ENCODE measurements around the gene SHLD3. TPM values are rescaled to one million over a fixed set of nuclear protein-coding genes. Genes with fewer than 3 reads are reported as not detected.
"Not testable (repeated sequence)": the region's sequence is repeated elsewhere in the genome, so short reads cannot be mapped to it uniquely, and the experiment has no call there.

SHLD3 gene
- 2.1 and 2.7 TPM in 2 replicates for total RNA-seq (2014; rRNA removed)
- polyA plus RNA-seq (2012), result 0.80 TPM

DNA sequence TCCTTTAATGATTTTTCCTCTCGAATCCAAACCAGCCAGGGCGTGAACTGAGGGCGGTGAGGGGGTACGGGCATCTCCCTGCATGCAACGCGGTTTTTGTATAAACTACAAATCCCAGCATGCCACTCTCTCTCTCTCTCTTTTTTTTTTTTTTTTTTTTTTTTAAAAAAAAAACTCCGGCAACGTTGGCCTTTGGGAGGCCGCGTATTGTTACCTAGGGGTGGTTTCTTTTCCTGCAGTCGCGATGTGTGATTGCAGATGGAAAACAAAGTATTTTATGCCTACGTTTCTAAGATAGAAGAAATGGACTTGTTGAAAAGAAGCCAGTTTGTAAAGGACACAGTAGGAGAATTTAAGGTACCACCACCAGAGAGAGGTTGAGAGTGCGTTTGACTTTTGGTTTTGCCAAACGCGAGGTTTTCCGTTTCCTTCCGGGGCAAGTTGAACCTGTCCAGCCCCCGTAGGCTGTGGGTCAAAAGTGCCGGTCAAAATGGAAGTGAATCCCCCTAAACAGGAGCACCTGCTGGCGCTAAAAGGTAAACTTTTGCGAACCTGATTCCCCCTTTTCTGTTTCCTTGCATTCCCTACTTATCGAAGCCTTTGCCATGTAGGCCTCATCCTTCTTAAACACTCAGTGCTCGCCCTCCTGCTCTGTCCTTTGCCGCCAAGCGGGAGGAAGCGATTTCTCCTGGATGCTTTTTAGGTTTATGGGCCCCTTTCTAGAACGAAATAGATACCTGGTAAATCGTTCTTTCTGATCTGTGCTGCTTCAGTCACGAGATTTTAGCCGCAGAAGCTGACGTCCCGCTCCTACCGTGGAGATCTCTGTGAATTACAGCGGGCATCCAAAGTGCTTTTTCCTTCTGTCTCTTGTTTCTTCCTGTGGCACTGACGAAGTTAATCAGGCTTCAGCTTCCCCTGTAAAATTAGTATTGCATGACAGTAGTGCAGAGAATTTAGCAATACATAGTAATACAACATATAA, at the start of gene SHLD3, which contains the start of gene TRAPPC13:
Gene SHLD3 (plus strand): TSS at position 457 of the 985 bp plus-strand sequence. CDS start 4,561 bp downstream, outside the sequence.
Gene TRAPPC13 (plus strand): TSS at position 457 of the 985 bp plus-strand sequence. CDS start 34 bp downstream, at position 491.
- peak; percentile 85 for DNase-seq (ENCODE audit: low read depth)

- DNase-seq (ENCODE audit: low read depth), result no peak
Measured at GRCh38 chr5:65577141-65577540, 47.7 kb upstream of the SHLD3 start.

DNA sequence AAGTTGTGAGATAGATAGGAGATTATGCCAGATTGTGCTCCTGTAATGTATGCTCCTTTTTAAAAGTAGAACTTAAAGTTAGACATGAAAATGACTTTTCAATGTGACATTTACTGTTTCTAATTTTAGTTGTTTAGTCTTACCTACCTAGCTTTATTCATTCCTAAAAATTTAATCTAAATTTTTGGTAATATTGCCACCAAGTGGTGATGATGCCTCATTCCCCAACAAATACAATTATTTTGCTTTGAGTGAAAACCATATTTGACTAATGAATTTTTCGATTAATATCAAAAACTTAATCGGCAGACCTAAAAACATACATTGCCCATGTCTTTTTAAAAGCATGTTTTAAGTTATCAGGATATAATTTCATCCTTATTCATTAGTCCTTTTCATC, 36.1 kb upstream of the SHLD3 start:
- peak; percentile 0 for DNase-seq (ENCODE audit: low read depth)

DNA sequence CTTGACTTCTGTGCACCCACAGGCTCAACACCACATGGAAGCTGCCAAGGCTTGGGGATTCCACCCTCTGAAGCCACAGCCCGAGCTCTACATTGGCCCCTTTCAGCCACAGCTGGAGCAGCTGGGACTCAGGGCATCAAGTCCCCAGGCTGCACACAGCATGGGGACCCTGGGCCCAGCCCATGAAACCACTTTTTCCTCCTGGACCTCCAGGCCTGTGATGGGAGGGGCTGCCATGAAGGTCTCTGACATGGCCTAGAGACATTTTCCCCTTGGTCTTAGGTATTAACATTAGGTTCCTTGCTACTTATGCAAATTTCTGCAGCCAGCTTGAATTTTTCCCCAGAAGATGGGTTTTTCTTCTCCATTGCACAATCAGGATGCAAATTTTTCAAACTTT, 23.1 kb upstream of the SHLD3 start:
- not testable (repeated sequence) for DNase-seq (ENCODE audit: low read depth)

DNA sequence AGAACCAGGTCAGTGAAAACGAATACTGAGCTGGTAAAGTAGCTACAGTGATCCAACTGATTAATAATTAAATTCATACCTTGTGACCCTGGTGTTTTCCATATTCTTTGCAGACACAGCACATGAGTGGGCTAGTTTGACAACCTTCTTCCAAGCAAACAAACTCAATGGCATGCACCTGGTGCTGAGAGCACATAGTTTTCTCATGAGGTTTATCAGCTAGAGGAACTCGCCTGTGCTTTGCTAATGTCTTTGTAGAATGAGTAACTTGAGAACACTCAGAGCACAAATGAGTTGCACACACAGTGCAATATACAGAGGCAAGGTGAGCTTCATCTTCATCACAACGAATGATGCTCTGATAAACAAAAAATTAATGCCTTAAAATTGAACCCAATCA, 13.3 kb upstream of the SHLD3 start:
- DNase-seq (ENCODE audit: low read depth), result no peak

DNA sequence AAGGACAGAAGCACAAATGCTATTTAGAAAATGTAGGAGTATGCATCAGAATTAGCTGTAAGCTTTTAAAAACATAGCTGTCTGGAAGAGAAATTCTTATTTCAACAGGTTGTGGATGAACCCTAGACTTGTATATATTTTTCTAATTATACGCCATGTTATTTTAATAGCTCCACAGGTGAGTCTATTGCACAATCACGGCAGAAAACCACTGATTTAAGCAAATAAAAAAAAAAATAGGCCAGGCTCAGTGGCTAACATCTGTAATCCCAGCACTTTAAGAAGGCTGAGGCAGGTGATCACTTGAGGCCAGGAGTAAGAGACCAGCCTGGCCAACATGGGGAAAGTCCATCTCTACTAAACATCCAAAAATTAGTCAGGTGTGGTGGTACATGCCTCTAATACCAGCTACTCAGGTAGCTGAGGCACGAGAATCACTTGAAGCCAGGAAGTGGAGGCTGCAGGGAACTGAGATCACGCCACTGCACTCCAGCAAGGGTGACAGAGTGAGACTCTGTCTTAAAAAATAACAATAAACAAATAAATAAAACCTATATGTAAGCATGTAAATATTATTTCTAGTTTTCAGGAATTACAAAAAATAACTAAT, 12.4 kb upstream of the SHLD3 start:
- DNase-seq (ENCODE audit: low read depth), result no peak

GRCh38 chr5:65620021-65620420, 4.8 kb upstream of the SHLD3 start:
- no peak for DNase-seq (ENCODE audit: low read depth)

DNA sequence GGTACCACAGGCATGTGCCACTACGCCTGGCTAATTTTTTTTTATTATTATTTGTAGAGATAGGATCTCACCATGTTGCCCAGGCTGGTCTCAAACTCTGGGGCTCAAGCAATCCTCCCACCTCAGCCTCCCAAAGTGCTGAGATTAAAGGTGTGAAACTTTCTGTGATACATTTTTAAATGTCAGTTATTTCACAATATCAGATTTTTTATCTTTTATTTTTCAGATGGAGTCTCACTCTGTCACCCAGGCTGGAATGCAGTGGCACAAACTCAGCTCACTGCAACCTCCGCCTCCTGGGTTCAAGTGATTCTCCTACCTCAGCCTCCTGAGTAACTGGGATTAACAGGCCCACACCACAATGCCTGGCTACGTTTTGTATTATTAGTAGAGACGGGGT, 2.9 kb upstream of the SHLD3 start:
- DNase-seq (ENCODE audit: low read depth), result not testable (repeated sequence)

GRCh38 chr5:65623482-65623881, 1.3 kb upstream of the SHLD3 start:
- DNase-seq (ENCODE audit: low read depth), result no peak

DNA sequence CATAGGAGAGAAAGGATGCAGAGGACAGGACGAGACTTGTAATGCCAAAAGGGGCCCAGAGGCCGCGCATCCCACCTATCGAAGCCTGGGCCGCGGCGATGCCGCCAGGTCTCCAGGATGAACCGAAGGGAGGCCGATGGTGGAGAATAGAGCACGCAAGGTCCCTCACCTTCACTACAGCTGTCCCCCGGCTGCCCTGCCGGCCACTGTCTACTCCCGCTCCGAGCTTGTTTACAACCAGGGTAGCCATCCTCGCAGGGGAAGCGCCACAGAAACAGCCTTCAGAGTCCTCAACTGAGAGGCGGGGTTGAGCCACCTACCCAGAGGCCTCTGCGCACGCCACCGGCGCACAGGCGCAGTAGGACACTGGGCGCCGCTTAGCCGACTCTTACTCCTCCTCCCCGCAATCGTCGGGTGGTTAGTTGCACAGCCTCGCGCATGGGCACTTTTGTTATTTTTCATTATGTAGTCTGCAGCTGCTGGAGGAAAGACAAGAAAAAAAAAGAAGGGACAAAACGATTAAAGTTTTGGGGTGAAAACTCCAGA, 729 bp upstream of the SHLD3 start, which contains the start of gene TRIM23:
Gene TRIM23 (minus strand): TSS at position 309 of the 546 bp plus-strand sequence. CDS start 59 bp downstream, at position 250.
- DNase-seq (ENCODE audit: low read depth), result peak; percentile 91

DNA sequence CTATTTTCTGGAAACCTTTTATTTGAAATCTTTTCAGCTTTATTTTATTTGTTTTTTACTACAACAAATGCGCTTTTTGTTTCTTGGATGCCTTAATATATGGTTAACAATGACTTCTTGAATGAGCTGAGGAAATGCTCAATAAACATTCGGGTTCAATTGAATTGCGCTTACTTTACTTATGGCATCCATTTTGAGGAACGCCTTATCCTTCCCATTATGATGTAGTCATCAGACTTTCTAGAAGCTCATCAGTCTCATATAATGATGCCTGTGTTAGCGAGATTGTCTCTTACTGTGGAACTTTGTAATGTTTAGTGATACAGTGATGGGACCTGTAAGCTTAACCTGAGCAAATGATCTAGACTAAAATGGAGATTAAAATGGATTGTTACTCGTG, 916 bp downstream of the SHLD3 start:
- peak; percentile 2 for DNase-seq (ENCODE audit: low read depth)

- no peak for DNase-seq (ENCODE audit: low read depth)
Measured at GRCh38 chr5:65630981-65631380, 6.2 kb downstream of the SHLD3 start.

DNA sequence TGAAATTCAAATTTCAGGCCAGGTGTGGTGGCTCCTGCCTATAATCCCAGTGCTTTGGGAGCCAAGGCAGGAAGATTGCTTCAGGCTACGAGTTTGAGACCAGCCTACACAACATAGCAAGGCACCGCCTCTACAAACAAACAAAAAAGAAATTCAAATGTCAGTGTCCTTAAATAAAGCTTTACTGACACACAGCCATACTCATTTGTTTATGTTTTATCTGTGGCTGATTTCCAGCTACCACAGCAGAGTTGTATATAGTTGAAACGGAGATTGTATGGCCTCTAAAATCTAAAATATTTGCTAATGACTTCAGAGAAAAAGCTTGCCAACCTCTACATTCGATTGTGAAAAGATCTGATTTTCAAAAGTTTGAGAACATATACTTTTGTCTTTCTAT, 15.4 kb downstream of the SHLD3 start:
- no peak for DNase-seq (ENCODE audit: low read depth)

- DNase-seq (ENCODE audit: low read depth), result no peak
Measured at GRCh38 chr5:65646938-65647337, 22.1 kb downstream of the SHLD3 start.

DNA sequence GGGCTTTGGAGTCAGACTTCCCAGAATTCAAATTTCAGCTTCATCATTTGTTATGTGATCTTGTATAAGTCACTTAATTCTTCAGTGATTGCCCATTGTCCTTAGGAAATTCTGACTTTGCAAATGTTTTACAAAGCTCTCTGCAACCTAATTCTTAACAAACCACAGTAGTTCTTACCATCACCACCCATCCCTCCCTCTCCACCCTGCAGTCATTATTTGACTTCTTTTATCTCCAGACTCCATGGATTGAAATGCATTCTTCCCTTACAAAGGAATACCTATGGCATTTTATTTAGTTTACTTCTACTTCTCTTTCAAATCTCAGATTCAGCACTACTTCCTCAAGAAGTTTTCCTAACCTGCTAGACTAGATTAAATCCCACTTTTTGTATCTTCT, 23.1 kb downstream of the SHLD3 start:
- no peak for DNase-seq (ENCODE audit: low read depth)

GRCh38 chr5:65651144-65651543, 26.3 kb downstream of the SHLD3 start:
- DNase-seq (ENCODE audit: low read depth), result no peak

DNA sequence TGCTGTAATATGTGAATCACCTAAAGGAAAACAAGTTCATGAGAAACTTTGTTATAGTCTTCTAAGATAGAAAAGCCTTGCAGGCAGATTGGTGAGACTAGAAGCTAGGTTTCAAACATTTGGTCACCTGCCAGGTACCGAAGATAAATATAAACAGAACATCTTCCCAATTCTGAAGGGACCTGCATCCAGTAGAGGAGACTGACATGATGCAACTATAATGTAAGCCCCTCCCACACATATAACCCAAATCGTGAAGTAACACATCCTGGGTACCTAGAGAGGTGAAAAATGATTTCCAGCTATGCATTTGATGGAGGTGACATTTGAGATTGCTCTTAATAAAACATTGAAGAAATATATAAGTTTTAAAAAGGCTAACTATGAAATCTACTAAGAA, 29.9 kb downstream of the SHLD3 start:
- DNase-seq (ENCODE audit: low read depth), result no peak

DNA sequence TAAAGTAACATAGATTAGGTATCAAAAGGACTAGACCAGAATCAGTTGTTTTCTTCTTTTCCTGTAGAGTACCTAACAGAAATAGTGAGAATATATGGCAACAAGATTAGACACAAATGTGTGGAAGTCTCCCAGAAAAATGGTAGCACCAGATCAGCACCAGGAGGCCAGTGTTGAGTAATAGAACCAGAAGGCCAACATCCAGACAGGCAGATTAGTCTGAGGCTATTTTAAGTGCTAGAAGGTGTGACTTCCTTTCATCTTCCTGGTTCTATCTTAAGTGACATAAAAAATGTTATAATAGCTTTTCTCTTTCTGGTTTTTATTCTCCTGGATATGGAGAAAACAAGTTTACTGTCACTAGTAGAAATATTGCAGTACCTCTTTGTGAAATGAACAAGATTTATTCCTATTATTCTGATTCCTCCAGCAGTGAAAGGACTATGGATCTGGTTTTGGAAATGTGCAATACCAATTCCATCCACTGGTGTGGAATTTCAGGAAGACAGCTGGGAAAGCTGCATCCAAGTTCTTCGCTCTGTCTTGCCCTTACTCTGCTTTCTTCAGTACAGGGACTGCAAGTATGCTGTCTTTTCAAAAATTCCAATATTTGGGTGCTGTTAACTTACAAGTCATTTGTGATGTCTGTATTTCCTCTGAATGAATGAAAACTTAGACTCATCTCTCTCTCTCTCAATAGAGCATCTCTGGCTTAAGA, 39.1 kb downstream of the SHLD3 start:
- DNase-seq (ENCODE audit: low read depth), result peak; percentile 32

DNA sequence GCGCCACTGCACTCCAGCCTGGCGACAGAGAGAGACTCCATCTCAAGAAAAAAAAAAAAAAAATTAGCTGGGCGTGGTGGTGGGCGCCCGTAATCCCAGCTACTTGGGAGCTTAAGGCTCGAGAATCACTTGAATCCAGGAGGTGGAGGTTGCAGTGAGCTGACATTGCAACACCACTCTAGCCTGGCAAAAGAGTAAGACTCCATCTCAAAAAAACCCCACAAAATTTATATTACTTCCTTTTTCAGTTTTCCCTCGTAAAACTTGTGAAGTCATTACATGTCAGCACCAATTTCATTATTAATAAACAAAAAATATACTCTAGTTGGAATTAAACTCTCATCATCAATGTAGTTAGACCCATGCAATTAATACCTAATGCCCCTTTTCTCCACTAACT, 43.9 kb downstream of the SHLD3 start:
- no peak for DNase-seq (ENCODE audit: low read depth)

DNA sequence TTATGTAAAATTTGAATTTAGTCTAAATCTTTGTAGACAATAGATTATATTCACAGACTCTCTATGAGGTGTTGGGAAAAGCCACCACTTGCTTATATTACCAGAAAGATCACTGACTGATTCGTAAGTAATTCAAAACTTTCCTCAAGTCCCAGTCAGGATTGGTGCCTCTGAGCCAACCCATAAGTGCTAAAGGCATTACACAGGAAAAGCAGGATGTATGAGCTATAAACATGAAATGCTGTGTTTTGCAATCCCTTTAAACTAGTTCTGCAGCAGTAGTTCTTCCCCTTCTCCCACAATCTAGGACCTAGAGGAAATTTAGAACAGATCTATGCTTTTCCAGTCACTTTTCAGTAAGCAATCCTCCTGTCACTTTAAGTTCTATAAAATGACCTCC, 48.0 kb downstream of the SHLD3 start:
- DNase-seq (ENCODE audit: low read depth), result peak; percentile 18

DNA sequence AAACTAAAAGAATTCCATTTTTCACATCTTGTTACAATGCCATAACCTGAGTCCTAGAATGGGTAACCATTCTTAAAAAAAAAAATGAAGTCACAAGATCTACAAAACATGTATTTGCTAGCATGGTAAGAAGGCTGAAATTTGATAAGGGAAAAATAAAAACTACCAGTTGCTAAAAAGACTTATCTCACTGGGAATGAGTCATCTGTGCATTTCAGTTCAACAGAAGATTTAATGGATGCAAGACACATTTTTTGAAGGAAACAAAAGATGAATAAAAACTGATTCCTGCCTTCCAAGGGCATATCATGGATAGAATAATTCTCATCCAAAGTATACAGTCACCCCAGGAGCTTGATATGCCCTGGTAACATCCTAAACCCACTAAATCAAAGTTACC, 49.9 kb downstream of the SHLD3 start:
- DNase-seq (ENCODE audit: low read depth), result peak; percentile 65
